GM12878 (cell line): ENCODE measurements around the gene SCP2. TPM values are rescaled to one million over a fixed set of nuclear protein-coding genes. Genes with fewer than 3 reads are reported as not detected.

Experiments
- ATAC-seq: fragments of 200-7000 bp; cut with Tn5 transposase; 3 replicates; pipeline ENCODE4 v1.9.1; 2020; ENCODE audit warnings: mild to moderate bottlenecking, moderate library complexity
- BruUV-seq: library from RNA; stranded (reverse); fragments of 400-500 nt; replicated peaks from 2 replicates; lab custom pipeline; 2021; lab: Mats Ljungman, UMichigan
- CTCF ChIA-PET: fragments of 300-600 bp; sonication (Branson Sonifier 250); formaldehyde crosslinking; extraction: SDS; loops from one replicate; lab custom pipeline; 2021; ENCODE audit warnings: inconsistent platforms; lab: Yijun Ruan, JAX
- POLR2A ChIA-PET: fragments of 350-600 bp; formaldehyde crosslinking; extraction: SDS; loops from one replicate; lab custom pipeline; 2021; ENCODE audit warnings: inconsistent platforms; lab: Charles Lee
- RAD21 ChIA-PET: fragments of 300-600 bp; sonication (Branson Sonifier 250); formaldehyde crosslinking; loops from one replicate; lab custom pipeline; 2023; ENCODE audit warnings: antibody characterized with exemption; ENCODE audit not compliant: unreplicated experiment; lab: Charles Lee
- SMC1A ChIA-PET: fragments of 300-600 bp; sonication (Branson Sonifier 250); formaldehyde crosslinking; loops from one replicate; lab custom pipeline; 2023; ENCODE audit not compliant: unreplicated experiment, uncharacterized antibody; lab: Charles Lee
- DNase-seq: peaks from one replicate; pipeline ENCODE4 v3.0.0-alpha.2; 2011; ENCODE audit warnings: low read depth, low spot score
- FAIRE-seq: peaks from 3 replicates; lab custom pipeline; 2011; peaks lifted over from hg19 to GRCh38; lab: Jason Lieb, UNC
- H2AFZ ChIP-seq: 2 replicates; pipeline ENCODE4 v1.6.0; 2011; ENCODE audit warnings: low read depth, low read length, control low read depth; ENCODE audit not compliant: control insufficient read depth
- H3K27ac ChIP-seq: 2 replicates; pipeline ENCODE4 v1.5.1; 2011; ENCODE audit warnings: control low read depth; ENCODE audit not compliant: control insufficient read depth, insufficient read depth
- H3K27me3 ChIP-seq, 2 experiments: replicated peaks in 1 of 2; 2 replicates each; pipeline versions ENCODE4 v1.6.0 to v1.6.1; 2011; ENCODE audit warnings: low read length in 1 of 2; ENCODE audit not compliant: control insufficient read depth in 2 of 2, insufficient read depth in 2 of 2
- H3K36me3 ChIP-seq, 2 experiments: 2 replicates each; pipeline ENCODE4 v1.5.1; 2011; ENCODE audit warnings: low read length in 1 of 2; ENCODE audit not compliant: control insufficient read depth in 2 of 2, insufficient read depth in 2 of 2
- H3K4me1 ChIP-seq: 2 replicates; pipeline ENCODE4 v1.6.1; 2011; ENCODE audit warnings: mild to moderate bottlenecking, low read length, moderate library complexity, mixed read lengths; ENCODE audit not compliant: control insufficient read depth, insufficient read depth
- H3K4me2 ChIP-seq: 2 replicates; pipeline ENCODE4 v1.6.0; 2011; ENCODE audit warnings: control low read depth; ENCODE audit not compliant: control insufficient read depth, insufficient read depth
- H3K4me3 ChIP-seq: fragments of 200-600 bp; sonication (generic); 2 replicates; pipeline ENCODE4 v1.5.1; 2016
- H3K79me2 ChIP-seq: 2 replicates; pipeline ENCODE4 v1.6.0; 2011; ENCODE audit warnings: low read length; ENCODE audit not compliant: control insufficient read depth, insufficient read depth
- H3K9ac ChIP-seq: 2 replicates; pipeline ENCODE4 v1.8.0; 2011; ENCODE audit warnings: low read length, control low read depth, mixed read lengths; ENCODE audit not compliant: control insufficient read depth, insufficient read depth
- H3K9me3 ChIP-seq: replicated peaks from 3 replicates; pipeline ENCODE4 v1.5.1; 2011; ENCODE audit warnings: mild to moderate bottlenecking, low read length; ENCODE audit not compliant: control insufficient read depth, insufficient read depth
- H4K20me1 ChIP-seq: 2 replicates; pipeline ENCODE4 v1.6.0; 2011; ENCODE audit not compliant: control insufficient read depth, insufficient read depth
- BCL11A ChIP-seq: IDR thresholded peaks from 2 replicates; pipeline ENCODE4 v1.6.1; 2011; ENCODE audit warnings: low read depth, low read length
- HCFC1 ChIP-seq: fragments of 150-350 bp; IDR thresholded peaks from 2 replicates; pipeline ENCODE4 v1.6.1; 2014; ENCODE audit warnings: low read length
- KAT2A ChIP-seq: conservative IDR thresholded peaks from 2 replicates; pipeline ENCODE4 v1.6.1; 2011; ENCODE audit warnings: low read depth, low read length; ENCODE audit not compliant: control insufficient read depth
- SIN3A ChIP-seq: IDR thresholded peaks from 2 replicates; pipeline ENCODE4 v1.6.1; 2012; ENCODE audit warnings: low read depth, low read length, improper control_type of control experiment
- YBX1 ChIP-seq: fragments of 450-650 bp; IDR thresholded peaks from 2 replicates; pipeline ENCODE4 v1.6.1; 2016; ENCODE audit warnings: antibody characterized with exemption
- YY1 ChIP-seq: IDR thresholded peaks from 2 replicates; pipeline ENCODE4 v1.6.1; 2011; ENCODE audit warnings: low read depth, mild to moderate bottlenecking, low read length
- ZSCAN29 ChIP-seq: fragments of 450-650 bp; IDR thresholded peaks from 2 replicates; pipeline ENCODE4 v1.6.1; 2017; ENCODE audit warnings: mild to moderate bottlenecking, moderate library complexity
- whole genome bisulfite sequencing: methylation state at CpG from one replicate; pipeline ENCODE4 v1.1.6; 2016; ENCODE audit warnings: low lambda C conversion rate; ENCODE audit not compliant: insufficient replicate concordance, insufficient coverage; ENCODE audit errors: missing lambda C conversion rate; 5-methylcytosine and 5-hydroxymethylcytosine counted together
- in situ Hi-C: fragments of 300-500 bp; cut with MboI; formaldehyde crosslinking; loops from 9 replicates; pipeline ENCODE4 v1.14.3; 2018; ENCODE audit warnings: mixed read lengths
- intact Hi-C: fragments of 100-400 bp; cut with micrococcal nuclease; formaldehyde crosslinking; loops from one replicate; pipeline ENCODE4 v1.14.2; 2022; ENCODE audit not compliant: unreplicated experiment
- polyA plus RNA-seq, 11 experiments: library from polyadenylated mRNA; depleted of rRNA in 4 of 11; unstranded in 6 of 11; stranded (reverse) in 5 of 11; fragments of >200 nt; fragmentation: Nextera tagmentation in 4 of 11; fragmentation: Illumina TruSeq in 1 of 11; extraction: Ambion mirVana in 4 of 11; extraction: Trizol in 1 of 11; gene quantifications; 1 replicate in 1 of 11; 2 replicates in 10 of 11; pipeline versions ENCODE4 v1.2.1 to v1.2.3, GENCODE V29; 2011 to 2016; ENCODE audit warnings: inconsistent platforms in 2 of 11, missing spikeins in 2 of 11, low read depth in 1 of 11
- total RNA-seq, 4 experiments: library from RNA; depleted of rRNA in 3 of 4; stranded (reverse); fragments of >200 nt in 3 of 4; fragmentation: Illumina TruSeq in 1 of 4; extraction: Trizol in 1 of 4; gene quantifications; 2 replicates each; pipeline versions ENCODE4 v1.2.1 to v1.2.3, GENCODE V29; 2013 to 2021
- TF ChIP-seq, protein P1 (sequence below): IDR thresholded peaks from 2 replicates; pipeline ENCODE4 v1.6.1; 2012; ENCODE audit warnings: low read length, inconsistent platforms
- TF ChIP-seq, protein P2 (sequence below): fragments of 450-650 bp; IDR thresholded peaks from 2 replicates; pipeline ENCODE4 v1.6.1; 2017; ENCODE audit warnings: antibody characterized with exemption, mild to moderate bottlenecking, moderate library complexity

Gene SCP2
- total and polyA plus RNA-seq, 10 of the 15 experiments (the other 5 are each of a cell fraction or from before 2014, with no cell fraction given): 74.3 to 327 (median 127) TPM

DNA sequence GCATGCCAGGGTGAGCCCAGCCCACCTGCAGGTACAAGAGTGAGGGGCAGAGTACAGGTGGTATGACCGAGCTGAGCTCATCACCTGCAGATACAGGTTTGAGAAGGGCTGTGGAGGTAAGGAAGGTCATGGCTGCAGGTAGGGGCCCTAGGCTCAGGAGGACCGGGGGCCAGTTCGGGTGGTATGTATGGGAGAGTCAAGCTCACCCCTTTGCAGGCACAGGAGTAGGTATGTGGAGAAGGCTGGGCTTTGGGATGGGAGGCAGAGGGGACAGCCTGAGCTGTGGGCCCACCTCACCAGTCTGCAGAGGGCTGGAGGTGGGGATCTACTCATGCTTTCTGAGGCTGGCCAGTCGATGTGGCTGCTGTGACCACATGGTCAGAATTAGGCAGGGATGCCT is 152.2 kb downstream of the SCP2 start:
- Histone ChIP-seq H3K4me1 (no peaks in the 10 kb centered on the region), H3K4me3 (no peak overlapping the region), H3K9me3 (no peaks in the 10 kb centered on the region), H3K79me2 (no peaks in the 10 kb centered on the region), H3K4me2 (no peak overlapping the region), H2AFZ (no peak overlapping the region), H3K27me3 (0 out of 4 replicates have a peak, but pooled peaks cover 0 to 2% of the 10 kb centered on the region in 2 experiments), H4K20me1 (no peaks in the 10 kb centered on the region), H3K27ac (no peak overlapping the region), H3K36me3 (no peaks in the 10 kb centered on the region), H3K9ac (no peak overlapping the region)
- ChIA-PET SMC1A (no interaction called here), RAD21 (no interaction called here), CTCF (no interaction called here), POLR2A (no interaction called here)
- DNase-seq: no peak
- BruUV-seq: no TSS peak
- no peak for ATAC-seq
- intact Hi-C loops (no loop called here), in situ Hi-C loops (no loop called here)
- TF ChIP-seq YY1: no peak
- no peak for TF ChIP-seq HCFC1
- TF ChIP-seq, protein P1, sequence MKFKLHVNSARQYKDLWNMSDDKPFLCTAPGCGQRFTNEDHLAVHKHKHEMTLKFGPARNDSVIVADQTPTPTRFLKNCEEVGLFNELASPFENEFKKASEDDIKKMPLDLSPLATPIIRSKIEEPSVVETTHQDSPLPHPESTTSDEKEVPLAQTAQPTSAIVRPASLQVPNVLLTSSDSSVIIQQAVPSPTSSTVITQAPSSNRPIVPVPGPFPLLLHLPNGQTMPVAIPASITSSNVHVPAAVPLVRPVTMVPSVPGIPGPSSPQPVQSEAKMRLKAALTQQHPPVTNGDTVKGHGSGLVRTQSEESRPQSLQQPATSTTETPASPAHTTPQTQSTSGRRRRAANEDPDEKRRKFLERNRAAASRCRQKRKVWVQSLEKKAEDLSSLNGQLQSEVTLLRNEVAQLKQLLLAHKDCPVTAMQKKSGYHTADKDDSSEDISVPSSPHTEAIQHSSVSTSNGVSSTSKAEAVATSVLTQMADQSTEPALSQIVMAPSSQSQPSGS: no peak
- no peak for TF ChIP-seq ZSCAN29
- TF ChIP-seq, protein P2, sequence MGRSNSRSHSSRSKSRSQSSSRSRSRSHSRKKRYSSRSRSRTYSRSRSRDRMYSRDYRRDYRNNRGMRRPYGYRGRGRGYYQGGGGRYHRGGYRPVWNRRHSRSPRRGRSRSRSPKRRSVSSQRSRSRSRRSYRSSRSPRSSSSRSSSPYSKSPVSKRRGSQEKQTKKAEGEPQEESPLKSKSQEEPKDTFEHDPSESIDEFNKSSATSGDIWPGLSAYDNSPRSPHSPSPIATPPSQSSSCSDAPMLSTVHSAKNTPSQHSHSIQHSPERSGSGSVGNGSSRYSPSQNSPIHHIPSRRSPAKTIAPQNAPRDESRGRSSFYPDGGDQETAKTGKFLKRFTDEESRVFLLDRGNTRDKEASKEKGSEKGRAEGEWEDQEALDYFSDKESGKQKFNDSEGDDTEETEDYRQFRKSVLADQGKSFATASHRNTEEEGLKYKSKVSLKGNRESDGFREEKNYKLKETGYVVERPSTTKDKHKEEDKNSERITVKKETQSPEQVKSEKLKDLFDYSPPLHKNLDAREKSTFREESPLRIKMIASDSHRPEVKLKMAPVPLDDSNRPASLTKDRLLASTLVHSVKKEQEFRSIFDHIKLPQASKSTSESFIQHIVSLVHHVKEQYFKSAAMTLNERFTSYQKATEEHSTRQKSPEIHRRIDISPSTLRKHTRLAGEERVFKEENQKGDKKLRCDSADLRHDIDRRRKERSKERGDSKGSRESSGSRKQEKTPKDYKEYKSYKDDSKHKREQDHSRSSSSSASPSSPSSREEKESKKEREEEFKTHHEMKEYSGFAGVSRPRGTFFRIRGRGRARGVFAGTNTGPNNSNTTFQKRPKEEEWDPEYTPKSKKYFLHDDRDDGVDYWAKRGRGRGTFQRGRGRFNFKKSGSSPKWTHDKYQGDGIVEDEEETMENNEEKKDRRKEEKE: no peak
- no peak for TF ChIP-seq YBX1
- TF ChIP-seq BCL11A: no peak
- no peak for TF ChIP-seq KAT2A
- TF ChIP-seq SIN3A: no peak
- 20% methylated on average over 4 of the region's 4 CpGs for WGBS
- no peak for FAIRE-seq
